ENCODE data around the gene ELL.

Gene ELL

GRCh38 chr19:18445262-18445948 is 76.5 kb downstream of the ELL start:
- no peak for DNase-seq (ENCODE audit: low spot score)

GRCh38 chr19:18444513-18444912 is 77.4 kb downstream of the ELL start:
- no peak for DNase-seq (ENCODE audit: low spot score)

- DNase-seq (ENCODE audit: low spot score): no peak
These were observed 78.0 kb downstream of the ELL start for GRCh38 chr19:18443831-18444230.

GRCh38 chr19:18443406-18443805 is 78.5 kb downstream of the ELL start:
- DNase-seq (ENCODE audit: low spot score): no peak

GRCh38 chr19:18442941-18443340 is 78.9 kb downstream of the ELL start:
- DNase-seq (ENCODE audit: low spot score): no peak

GRCh38 chr19:18441804-18442788 is 79.8 kb downstream of the ELL start:
- DNase-seq (ENCODE audit: low spot score): no peak

- DNase-seq (ENCODE audit: low spot score): no peak
These were observed 80.7 kb downstream of the ELL start for GRCh38 chr19:18440936-18441803.

- DNase-seq (ENCODE audit: low spot score): peak; percentile 86
These were observed 81.4 kb downstream of the ELL start for GRCh38 chr19:18440415-18440877.

- no peak for DNase-seq (ENCODE audit: low spot score)
These were observed 82.0 kb downstream of the ELL start for GRCh38 chr19:18439910-18440237.

- no peak for DNase-seq (ENCODE audit: low spot score)
These were observed 82.6 kb downstream of the ELL start for GRCh38 chr19:18439025-18439909.

GRCh38 chr19:18438331-18439024 is 83.4 kb downstream of the ELL start:
- no peak for DNase-seq (ENCODE audit: low spot score)

GRCh38 chr19:18437491-18438330 is 84.2 kb downstream of the ELL start, which contains the start of gene ISYNA1:
Gene ISYNA1, minus strand, starts transcription at chr19:18438133. Its CDS starts 154 bp downstream, at chr19:18437979.
- no peak for DNase-seq (ENCODE audit: low spot score)

- peak; percentile 89 for DNase-seq (ENCODE audit: low spot score)
These were observed 85.0 kb downstream of the ELL start for GRCh38 chr19:18436671-18437490.

GRCh38 chr19:18435842-18436670 is 85.8 kb downstream of the ELL start:
- no peak for DNase-seq (ENCODE audit: low spot score)

GRCh38 chr19:18435178-18435841 is 86.6 kb downstream of the ELL start:
- DNase-seq (ENCODE audit: low spot score): no peak

- DNase-seq (ENCODE audit: low spot score): no peak
These were observed 87.3 kb downstream of the ELL start for GRCh38 chr19:18434411-18435175.

Measured in HuH-7 (cell line).